Measurements from ENCODE around the gene FOXP1.

The FOXP1 gene

DNA sequence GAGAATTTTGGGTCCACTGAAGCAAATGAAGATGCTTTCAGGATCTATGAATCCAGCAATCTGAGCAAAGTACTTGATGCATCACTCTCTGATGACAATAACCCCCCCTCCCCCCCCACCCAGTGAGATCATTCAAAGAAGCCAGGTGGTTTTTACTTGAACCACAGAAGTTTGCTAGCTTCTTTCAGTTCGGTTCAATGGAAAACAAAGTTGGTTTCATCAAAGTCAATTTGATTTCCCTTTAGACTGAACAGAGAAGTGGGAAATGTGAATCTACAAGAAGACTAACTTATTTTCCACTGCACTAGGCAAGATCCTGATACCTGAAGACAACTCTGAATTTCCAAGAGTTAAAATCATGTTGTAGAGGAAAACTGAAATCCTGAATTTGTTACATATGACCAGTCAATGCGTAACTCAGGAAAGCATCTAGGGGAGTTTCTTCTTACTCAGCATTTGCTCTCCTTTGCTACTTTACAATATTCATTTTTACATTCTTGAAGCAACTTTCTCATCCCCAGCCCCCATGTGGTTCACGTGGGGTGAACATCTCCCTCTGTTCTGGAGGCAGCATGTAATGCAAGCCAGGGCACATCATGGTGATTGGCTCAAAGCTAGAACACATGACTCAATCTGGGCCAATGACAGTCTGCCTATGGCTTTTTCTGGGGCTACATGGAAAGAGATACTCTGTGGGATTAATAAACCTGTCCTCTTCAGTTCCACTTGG lies 572.6 kb downstream of the FOXP1 start:
- no peak for DNase-seq

DNA sequence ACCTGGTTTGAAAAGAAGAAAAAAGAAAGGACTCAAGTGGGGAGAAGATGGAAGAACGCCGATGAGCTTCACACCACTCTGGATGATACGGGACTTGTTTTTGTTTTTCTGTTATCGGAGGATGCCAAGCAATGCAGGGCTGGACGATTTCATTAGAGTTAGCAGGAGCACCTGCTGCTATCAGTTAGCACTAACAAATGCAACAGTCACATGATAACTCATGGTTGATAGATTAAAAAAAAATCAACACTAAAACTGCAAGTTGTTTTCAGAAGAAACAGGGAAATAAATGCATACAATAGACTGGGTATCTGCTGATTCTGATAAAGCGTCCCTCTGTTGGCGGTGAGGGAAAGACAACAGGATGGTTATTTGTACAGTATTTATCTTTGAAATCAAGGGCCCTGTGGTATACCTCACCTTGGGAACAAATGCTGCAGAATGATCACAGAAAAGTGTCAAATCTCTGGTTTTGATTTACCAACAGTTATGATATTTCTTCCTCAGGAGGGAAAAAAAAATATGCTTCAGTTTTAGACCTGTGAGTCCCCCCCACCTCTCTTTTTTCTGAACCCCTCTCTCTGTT lies 575.1 kb downstream of the FOXP1 start:
- DNase-seq = no peak

DNA sequence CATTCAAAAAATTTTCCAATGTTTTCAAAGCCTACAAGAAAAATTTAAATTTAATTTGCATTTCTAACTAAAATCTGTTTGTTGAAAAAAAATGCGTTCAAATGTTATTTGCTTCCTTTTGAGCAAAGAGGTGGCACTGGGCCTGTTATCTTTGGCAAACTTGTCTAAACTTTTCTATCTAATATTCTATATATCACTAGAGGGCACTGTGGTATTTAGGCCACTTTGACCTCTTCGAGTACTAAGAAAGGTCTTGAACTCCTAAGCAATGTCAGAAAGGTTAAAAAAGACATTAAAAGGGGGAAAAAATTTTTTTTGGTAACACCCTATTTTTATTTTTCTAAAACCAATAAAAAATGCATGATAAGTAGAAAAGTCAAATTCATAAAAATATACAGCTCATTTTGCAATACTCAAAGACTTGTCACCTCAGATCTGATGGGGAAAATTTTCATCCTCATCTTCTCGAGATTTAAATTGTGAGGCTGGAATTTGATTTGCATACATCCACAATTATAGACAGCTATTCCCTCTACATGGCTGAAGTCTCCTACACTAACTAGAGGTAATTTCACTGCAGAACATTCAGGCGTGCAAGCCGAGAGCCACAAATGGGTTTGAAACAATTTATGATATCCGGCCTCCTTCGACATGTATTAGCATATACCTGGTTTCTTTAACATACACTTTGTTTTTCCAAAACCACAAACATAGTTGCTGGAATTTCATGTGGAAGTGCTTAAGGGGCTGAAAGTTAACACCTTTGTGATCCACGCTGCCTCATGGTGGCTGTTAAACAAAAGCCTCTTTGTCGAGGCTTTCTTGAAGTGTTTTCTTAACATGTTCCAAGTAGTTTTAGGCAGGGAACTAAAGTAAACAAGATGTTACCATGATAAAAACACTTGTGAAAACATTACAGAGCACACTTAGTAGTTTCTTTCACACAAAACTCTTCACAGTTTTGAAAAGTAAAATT lies 576.4 kb downstream of the FOXP1 start:
- no peak for DNase-seq

DNA sequence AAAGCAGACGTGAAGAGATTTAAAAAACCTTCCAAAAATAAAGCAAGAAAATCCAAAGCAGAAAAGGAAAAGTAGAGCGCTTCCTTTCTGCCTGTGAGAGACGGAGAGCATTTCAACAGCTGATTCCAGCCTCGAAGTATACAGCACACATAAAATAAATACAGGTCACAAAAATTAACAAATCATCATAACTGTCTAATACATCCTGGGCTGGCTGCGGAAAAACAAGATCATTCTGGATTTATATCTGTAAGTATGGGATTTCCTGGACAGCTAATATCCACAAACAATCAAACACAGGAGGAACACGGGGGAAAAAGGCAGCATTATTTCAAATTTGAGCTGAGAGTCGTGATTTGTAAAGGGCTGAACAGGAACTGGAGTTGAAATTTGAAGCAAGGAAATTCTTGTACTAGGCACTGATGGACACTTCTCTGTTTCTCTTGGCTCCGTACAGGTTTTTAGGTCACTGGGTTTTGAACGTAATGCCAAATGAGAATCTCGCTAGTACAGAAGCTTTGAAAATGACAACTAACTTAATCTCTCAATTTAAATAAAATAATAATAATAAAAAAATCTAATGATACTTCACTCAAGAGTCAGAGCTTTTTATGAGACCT lies 577.7 kb downstream of the FOXP1 start:
- DNase-seq = no peak

DNA sequence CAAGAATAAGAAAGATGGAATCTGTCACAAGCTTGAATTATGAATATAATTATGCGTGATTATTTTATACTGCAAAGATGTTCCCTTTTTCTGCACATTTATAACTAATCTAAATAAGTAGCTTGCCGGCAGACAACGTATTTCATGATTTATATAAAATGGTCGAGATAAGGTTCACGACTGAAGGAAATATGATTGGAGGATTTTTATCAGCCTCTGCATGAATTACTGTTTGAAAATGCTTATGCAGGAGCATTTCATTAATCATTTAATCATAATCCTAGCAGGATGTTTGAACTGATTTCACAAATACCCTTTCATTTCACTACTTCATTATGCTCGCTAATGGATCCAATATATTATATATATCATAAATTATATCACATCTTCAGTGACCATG lies 580.0 kb downstream of the FOXP1 start:
- no peak for DNase-seq

DNA sequence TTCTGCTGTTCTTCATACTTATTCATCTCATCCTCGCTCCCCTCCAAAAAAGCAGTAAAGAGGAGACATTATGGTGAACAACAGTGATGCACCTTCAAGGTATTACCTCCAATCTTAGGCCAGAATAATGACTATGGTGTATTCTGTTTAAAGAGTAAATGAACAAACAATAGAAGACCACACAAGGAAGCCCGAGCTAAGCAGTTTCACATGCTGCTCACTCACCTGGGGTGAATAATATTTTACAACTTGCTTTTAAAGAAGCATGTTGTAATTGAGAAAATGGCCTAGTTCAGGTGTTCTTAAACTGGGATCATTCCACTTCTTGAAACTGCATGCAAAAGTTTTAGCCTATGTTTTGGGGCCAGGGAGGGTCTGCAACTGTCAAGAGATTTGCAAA lies 581.2 kb downstream of the FOXP1 start:
- DNase-seq = no peak

DNA sequence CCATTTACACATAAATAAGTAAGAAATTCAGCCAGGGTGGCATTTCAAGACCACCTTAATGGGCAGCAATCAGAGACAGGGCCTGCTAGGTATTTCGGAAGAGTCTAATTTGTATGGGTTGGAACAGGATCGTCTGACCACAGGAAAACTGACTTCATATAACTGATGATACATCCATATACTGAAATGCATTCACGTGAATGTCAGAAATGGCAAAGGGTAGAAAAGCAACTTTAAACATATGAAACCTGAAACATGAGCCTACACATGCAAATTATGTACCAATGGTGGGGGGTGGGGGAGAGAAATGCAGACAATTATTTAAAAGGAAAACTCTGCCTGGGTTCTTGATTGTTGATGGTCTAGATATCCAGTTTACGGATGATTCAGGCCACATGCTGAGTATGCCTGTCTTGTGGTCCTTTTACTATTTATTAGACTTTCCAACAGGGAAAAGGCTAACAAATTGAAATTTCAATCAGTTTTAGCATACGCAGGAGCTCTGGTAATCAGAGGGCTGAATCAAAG lies 582.2 kb downstream of the FOXP1 start:
- DNase-seq = no peak

DNA sequence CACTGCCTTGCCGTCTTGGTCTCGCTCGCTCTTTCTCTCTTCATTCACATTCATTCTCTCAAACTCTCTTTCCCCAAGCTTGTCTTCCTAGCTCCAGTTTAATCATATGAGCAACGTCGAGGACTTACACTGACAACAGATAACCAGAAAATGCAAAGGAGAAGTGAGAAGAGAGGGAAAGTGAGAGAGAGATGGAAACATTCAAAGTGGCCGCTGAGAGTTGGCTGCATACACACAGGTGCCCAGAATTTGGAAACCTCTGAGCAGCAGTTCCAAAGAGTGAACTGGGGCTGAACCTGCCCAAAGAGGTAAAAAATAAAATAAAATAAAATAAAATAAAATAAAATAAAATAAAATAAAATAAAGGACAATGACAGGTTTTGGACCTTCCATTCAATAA lies 583.0 kb downstream of the FOXP1 start:
- DNase-seq = no peak

DNA sequence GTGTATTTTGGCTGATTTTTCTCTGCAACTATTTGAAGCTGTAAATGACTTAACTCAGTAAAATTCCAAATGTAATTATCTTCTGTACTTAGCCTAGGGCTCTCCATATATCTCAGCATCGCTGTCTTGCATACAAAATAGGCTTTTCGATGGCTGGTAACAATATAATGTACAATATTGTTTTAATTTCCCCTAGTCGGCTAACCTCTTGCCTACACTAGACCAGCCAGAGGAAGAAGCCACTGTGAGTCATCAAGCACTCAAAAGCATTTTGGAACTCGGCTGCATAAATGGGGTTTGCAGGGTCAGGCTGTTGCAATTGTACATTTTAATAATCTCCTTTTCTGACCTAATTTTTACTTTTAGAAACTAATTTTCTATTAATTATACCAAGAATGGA lies 583.8 kb downstream of the FOXP1 start:
- DNase-seq = no peak

DNA sequence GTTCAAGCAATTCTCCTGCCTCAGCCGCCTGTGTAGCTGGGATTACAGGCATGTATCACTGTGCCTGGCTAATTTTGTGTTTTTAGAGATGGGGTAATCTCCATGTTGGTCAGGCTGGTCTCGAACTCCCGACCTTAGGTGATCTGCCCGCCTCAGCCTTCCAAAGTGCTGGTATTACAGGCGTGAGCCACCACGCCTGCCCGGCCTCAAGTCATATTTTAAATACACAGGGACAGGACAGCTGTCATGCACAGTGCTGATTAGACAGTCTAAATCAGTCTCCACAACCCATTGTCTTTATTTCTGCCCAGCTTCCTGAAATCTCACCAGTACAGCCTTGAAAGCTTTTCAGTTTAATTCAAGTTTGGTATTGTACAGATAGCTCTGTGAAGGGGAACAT lies 587.4 kb downstream of the FOXP1 start:
- DNase-seq = no peak

DNA sequence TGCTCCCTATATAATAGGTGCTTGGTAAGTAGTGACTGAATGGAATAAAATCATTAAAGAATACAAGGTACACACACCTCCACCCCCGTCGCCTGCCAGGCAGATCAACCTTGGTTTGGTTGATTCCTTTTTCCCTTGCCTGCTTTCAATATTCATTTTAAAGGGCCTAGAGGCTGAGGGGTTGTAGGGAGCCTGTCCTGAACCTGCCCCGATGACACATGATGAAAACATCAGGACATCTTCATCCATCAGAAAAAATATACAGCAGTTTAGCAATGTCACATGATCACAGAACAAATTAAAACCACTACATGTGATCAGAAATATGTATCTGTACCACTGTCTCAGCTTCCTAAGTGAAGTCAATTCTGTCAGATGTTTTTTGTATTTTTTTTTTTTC lies 588.9 kb downstream of the FOXP1 start:
- DNase-seq = no peak

DNA sequence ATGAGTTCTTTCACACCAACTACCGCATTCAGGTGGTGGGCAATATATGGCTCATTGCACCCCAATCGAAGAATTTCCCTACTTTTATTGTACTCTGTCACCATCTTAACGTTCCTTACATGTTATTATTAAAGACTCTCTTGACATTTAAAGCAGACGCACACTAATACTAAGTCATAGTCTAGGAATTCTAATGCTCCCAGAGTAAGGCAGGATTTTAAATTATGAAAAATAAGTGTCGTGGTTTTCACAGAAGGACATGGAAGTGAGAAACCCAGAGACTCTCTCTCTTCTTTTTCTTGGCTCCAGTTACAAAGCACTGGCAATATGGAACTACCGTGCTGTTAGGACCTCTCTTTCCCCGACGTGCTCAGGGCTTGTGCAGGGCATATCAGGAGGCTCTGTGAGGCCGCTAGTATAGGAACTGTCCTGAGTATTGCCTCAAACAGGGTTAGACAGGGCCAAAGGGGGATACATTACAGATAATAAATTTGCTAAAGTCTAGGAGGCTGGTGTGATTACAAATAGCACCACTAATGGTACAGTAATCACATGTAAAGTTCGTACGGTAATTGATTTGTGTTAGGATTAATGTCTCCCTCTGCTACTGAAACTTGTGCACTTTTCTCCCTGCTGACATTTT lies 590.8 kb downstream of the FOXP1 start:
- no peak for DNase-seq

DNA sequence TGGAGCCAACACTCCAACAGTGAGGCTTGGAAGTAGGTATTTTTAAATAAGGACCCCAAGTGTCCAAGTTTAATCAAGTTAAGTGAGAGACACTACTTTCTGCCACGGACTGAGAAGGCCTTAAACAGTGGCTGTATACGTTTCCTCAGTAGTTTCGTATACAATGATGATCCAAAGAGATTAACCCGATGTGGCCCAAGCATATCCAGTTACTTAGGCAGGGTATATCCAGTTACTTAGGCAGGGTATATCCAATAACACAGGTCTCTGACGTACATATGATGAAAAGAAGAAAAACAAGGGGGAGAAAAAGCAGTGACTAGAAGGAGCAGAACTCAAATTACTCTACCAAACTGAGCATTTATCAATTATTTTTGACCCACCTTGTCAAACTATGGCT lies 591.4 kb downstream of the FOXP1 start:
- DNase-seq = no peak

DNA sequence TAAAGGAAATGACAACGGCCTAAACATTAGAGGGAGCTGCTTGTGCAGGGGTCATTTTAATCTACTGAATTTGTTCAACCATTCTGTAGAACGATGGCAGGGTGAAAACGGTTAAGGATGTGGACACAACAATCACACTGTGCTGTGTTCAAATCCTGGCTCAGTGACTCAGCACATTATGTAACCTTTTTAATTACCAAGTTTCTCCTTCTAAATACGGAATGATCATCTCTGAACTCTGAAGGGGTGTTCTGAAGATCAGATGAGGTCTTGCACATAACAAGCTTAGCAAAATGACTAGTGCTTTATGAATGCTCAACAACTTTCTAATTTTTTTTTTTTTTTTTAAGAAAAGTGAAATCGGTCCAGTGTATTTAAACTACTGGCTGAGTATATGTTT lies 592.8 kb downstream of the FOXP1 start:
- no peak for DNase-seq

DNA sequence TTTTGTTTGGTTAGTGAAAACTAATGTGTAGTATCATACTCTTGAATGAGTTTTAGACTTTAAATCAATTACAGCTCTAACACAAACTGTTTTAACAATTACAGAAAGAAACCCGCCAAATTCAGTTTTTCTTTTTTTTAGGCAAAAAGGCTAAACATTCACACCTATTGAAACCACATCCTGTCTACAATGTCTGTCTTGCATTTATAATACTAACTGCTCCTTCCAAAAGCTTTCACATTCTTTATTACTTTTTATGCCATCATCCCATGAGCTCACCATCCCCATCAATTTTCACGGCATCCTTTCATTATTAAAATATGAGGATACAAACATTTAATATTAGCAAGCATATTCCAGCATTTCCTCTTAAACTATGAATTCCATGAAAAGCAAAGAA lies 593.3 kb downstream of the FOXP1 start:
- no peak for DNase-seq

DNA sequence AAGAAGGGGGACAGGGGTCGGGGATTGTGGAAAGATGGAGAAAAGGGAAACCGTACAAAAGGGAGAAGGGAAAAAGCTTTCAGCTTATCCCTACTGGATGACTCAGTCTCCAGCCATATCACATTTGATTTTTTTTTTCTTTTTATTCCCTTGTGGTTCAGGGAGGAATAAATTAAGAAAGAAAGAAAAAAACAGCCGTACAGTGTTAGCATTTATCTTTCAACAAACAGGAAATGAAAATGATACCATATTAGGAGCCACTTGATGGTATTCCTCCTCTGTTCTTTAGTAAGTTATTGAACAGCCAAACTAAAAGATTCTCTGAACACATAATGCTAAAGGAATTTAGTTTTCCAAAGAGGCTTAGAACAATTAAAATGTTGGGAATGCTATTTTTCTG lies 594.4 kb downstream of the FOXP1 start:
- DNase-seq = no peak

DNA sequence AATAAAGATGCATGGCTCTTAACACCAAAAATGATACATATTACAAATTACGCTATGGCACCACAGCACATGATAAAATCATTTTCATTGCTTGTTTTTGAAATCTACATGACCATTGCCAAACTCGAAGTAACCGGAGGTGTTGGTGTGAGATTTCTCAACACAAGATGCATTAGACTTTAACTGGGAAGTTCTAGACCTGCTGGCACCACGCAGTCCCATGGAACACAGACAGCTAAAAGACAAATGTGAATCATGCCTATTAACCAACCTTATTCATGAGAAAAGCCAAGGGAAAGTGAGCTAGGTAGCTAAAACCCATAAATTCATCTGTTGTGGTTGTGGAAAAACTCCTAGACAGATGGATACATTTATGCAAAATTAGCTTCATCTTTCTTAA lies 595.4 kb downstream of the FOXP1 start:
- DNase-seq = no peak

DNA sequence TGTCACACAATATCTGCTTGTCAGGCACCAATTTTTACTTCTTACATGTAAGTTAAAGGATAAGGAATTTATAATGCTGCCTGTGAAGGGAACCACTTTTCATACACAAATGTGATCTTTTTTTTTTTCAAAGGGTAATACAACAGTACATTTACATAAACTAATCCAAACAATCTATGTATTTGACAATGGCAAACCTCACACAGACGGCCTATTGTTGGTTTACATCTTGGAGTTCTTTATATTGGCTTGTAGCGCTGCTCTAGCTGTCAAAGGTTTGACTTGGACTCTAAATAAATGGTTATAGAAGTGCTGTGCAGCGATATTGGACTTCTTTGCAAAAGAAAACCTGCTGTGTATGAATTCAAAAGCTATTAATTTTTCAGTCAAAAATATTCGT lies 598.0 kb downstream of the FOXP1 start:
- DNase-seq = no peak

DNA sequence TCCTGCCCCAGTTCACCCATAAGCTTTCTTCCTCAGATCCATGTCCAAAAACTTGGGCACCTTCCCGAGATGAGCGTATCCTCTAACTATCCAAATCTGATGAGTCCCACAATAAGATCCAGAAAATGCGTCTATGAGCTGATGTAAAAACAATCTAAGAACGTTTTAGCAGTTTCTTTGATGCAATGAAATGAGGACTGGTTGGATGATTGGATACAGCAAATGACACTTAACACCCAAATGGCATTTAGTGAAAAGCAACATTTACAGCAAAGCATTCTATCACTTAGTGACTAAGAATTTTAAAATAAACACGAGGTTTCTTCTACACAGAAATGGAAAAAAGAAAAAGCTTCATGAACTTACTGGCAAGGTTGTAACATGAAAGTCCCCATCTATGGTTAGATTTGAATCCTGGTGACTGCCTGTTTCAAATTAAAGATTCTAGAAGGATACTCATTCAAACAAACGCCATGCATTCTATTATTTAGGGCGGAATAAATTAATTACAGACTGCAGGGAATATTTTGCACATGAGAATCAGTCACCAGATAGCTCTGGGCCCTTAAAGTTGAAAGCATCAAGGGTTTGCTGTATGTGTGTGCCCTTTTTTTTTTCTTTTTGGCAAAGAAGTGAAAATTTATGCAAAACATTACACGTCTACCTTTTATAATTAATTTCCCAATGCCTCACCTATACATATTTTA lies 598.6 kb downstream of the FOXP1 start:
- no peak for DNase-seq

DNA sequence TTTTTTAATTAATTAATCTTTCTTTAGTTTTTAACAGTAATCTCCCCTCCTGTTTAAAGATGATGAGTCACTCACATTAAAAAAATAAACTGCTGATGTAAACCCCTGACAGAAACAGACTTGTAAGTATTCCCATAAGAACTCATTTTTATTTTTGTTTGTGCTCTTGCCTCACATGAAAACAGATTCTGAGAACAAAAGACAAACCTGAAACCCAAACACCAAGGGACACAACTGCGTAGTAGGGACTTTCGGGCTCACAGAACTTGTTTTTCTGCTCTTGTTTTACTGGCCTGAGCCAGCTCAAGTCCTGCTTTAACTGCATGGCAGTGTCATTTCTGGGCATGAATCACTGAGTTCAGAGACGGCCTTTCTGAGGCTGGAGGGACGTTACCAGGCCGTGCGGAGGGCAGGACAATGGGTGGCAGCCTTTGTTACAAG lies 600.8 kb downstream of the FOXP1 start:
- no peak for DNase-seq

DNA sequence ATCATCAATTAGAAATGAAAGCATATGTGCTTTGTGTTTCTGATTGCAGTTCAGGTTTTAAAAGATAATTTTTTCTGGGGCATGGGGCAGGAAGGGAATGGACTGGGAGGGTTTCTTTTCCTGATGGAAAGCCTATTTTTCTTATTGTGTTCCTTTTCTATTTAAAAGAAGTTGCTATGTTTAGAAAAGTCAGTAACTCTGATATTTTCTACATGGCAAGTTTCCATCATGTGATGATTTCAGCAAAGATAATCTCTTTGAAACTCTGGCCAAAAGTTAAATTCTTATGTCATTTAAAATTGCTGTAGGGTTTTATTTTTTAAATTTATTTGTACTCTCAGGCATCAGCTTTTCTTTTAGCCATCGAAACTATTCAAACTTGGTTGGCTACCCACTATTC lies 601.2 kb downstream of the FOXP1 start:
- no peak for DNase-seq

Data from cortex of kidney (tissue), 1 donor.